Measurements from ENCODE around the gene SAMD4A.

The SAMD4A gene

GRCh38 chr14:54629635-54630360 is 62.9 kb downstream of the SAMD4A start:
- DNase-seq (ENCODE audit: low read depth in 2 of 2): no peak

GRCh38 chr14:54631016-54631415 is 64.1 kb downstream of the SAMD4A start:
- DNase-seq (ENCODE audit: low read depth in 2 of 2): no peak

GRCh38 chr14:54632452-54632851 is 65.5 kb downstream of the SAMD4A start:
- DNase-seq (ENCODE audit: low read depth in 2 of 2): no peak

- no peak for DNase-seq (ENCODE audit: low read depth in 2 of 2)
These were observed 66.1 kb downstream of the SAMD4A start for GRCh38 chr14:54633076-54633475.

GRCh38 chr14:54637270-54638134 is 70.6 kb downstream of the SAMD4A start:
- no peak for DNase-seq (ENCODE audit: low read depth in 2 of 2)

GRCh38 chr14:54638135-54638446 is 71.2 kb downstream of the SAMD4A start:
- no peak for DNase-seq (ENCODE audit: low read depth in 2 of 2)

- no peak for DNase-seq (ENCODE audit: low read depth in 2 of 2)
These were observed 72.7 kb downstream of the SAMD4A start for GRCh38 chr14:54639611-54640010.

- no peak for DNase-seq (ENCODE audit: low read depth in 2 of 2)
These were observed 73.6 kb downstream of the SAMD4A start for GRCh38 chr14:54640506-54640905.

- DNase-seq (ENCODE audit: low read depth in 2 of 2): no peak
These were observed 75.2 kb downstream of the SAMD4A start for GRCh38 chr14:54642121-54642520.

- no peak for DNase-seq (ENCODE audit: low read depth in 2 of 2)
These were observed 76.1 kb downstream of the SAMD4A start for GRCh38 chr14:54642801-54643695.

- DNase-seq (ENCODE audit: low read depth in 2 of 2): no peak
These were observed 76.8 kb downstream of the SAMD4A start for GRCh38 chr14:54643696-54644176.

- DNase-seq (ENCODE audit: low read depth in 2 of 2): no peak
These were observed 78.7 kb downstream of the SAMD4A start for GRCh38 chr14:54645639-54646038.

GRCh38 chr14:54646626-54647025 is 79.7 kb downstream of the SAMD4A start:
- DNase-seq (ENCODE audit: low read depth in 2 of 2): no peak

GRCh38 chr14:54647378-54647777 is 80.5 kb downstream of the SAMD4A start:
- DNase-seq (ENCODE audit: low read depth in 2 of 2): no peak

- no peak for DNase-seq (ENCODE audit: low read depth in 2 of 2)
These were observed 82.1 kb downstream of the SAMD4A start for GRCh38 chr14:54649056-54649455.

- no peak for DNase-seq (ENCODE audit: low read depth in 2 of 2)
These were observed 83.5 kb downstream of the SAMD4A start for GRCh38 chr14:54650331-54650958.

- DNase-seq (ENCODE audit: low read depth in 2 of 2): no peak
These were observed 84.0 kb downstream of the SAMD4A start for GRCh38 chr14:54650959-54651351.

GRCh38 chr14:54651649-54652048 is 84.7 kb downstream of the SAMD4A start:
- no peak for DNase-seq (ENCODE audit: low read depth in 2 of 2)

GRCh38 chr14:54652188-54652587 is 85.3 kb downstream of the SAMD4A start:
- DNase-seq (ENCODE audit: low read depth in 2 of 2): no peak

GRCh38 chr14:54652605-54653052 is 85.7 kb downstream of the SAMD4A start:
- DNase-seq (ENCODE audit: low read depth in 2 of 2): no peak

- DNase-seq (ENCODE audit: low read depth in 2 of 2): no peak
These were observed 87.0 kb downstream of the SAMD4A start for GRCh38 chr14:54653712-54654469.

Measured in stimulated activated CD4-positive, alpha-beta T cell treated with anti-CD3 and anti-CD28 coated beads, Interleukin-15, amount 100 ng/mL, for 48 hours (primary cell).